PC-3 (cell line): ENCODE results near the gene B4GALT7. TPM values are rescaled to one million over a fixed set of nuclear protein-coding genes. Genes with fewer than 3 reads are reported as not detected.

Experiments
- ATAC-seq: fragments of 200-7000 bp; cut with Tn5 transposase; 2 replicates; pipeline ENCODE4 v1.9.1; 2020; ENCODE audit warnings: mild to moderate bottlenecking, moderate library complexity
- BruUV-seq: library from RNA; stranded (reverse); fragments of 400-500 nt; replicated peaks from 2 replicates; lab custom pipeline; 2021; lab: Mats Ljungman, UMichigan
- CTCF ChIA-PET: fragments of 300-600 bp; sonication (Branson Sonifier 250); formaldehyde crosslinking; loops from one replicate; lab custom pipeline; 2022; ENCODE audit warnings: antibody characterized with exemption; lab: Charles Lee
- POLR2A ChIA-PET: fragments of 300-600 bp; sonication (Branson Sonifier 250); formaldehyde crosslinking; loops from one replicate; lab custom pipeline; 2022; ENCODE audit warnings: antibody characterized with exemption; ENCODE audit not compliant: unreplicated experiment; lab: Charles Lee
- DNase-seq: peaks from one replicate; pipeline ENCODE4 v3.0.0-alpha.2; 2015
- H2AFZ ChIP-seq: fragments of 300-600 bp; sonication (generic); 2 replicates; pipeline ENCODE4 v1.6.0; 2016; ENCODE audit warnings: antibody characterized with exemption, low read length
- H3F3A ChIP-seq: fragments of 300-600 bp; sonication (generic); one replicate; pipeline ENCODE4 v1.6.0; 2017; ENCODE audit warnings: antibody characterized with exemption, low read length, control low read depth, mild to moderate bottlenecking; ENCODE audit not compliant: unreplicated experiment
- H3K27ac ChIP-seq: fragments of 300-600 bp; sonication (generic); 2 replicates; pipeline ENCODE4 v1.5.1; 2016; ENCODE audit warnings: mild to moderate bottlenecking, low read length
- H3K27me3 ChIP-seq: fragments of 300-600 bp; sonication (generic); 2 replicates; pipeline ENCODE4 v1.6.1; 2016; ENCODE audit warnings: low read length, mixed read lengths
- H3K36me3 ChIP-seq: fragments of 300-600 bp; sonication (generic); 2 replicates; pipeline ENCODE4 v1.6.1; 2016; ENCODE audit warnings: low read depth, mixed run types, low read length, mixed read lengths
- H3K4me1 ChIP-seq: fragments of 300-600 bp; sonication (generic); 2 replicates; pipeline ENCODE4 v1.5.1; 2016; ENCODE audit warnings: low read length; ENCODE audit not compliant: insufficient read depth
- H3K4me2 ChIP-seq: fragments of 300-600 bp; sonication (generic); 2 replicates; pipeline ENCODE4 v1.6.0; 2016; ENCODE audit warnings: low read length
- H3K4me3 ChIP-seq: fragments of 300-600 bp; sonication (generic); 2 replicates; pipeline ENCODE4 v1.5.1; 2016; ENCODE audit warnings: mild to moderate bottlenecking, low read length, mixed read lengths
- H3K79me2 ChIP-seq: fragments of 300-600 bp; sonication (generic); 2 replicates; pipeline ENCODE4 v1.6.1; 2017; ENCODE audit warnings: low read length, mixed read lengths
- H3K9ac ChIP-seq: fragments of 300-600 bp; sonication (generic); 2 replicates; pipeline ENCODE4 v1.6.0; 2016; ENCODE audit warnings: mild to moderate bottlenecking, low read length
- H3K9me2 ChIP-seq: fragments of 300-600 bp; sonication (generic); replicated peaks from 2 replicates; pipeline ENCODE4 v1.6.1; 2016; ENCODE audit warnings: mixed run types, low read length, mixed read lengths
- H3K9me3 ChIP-seq: fragments of 300-600 bp; sonication (generic); 2 replicates; pipeline ENCODE4 v1.6.1; 2016; ENCODE audit warnings: low read length, mixed read lengths
- H4K20me1 ChIP-seq: fragments of 300-600 bp; sonication (generic); 2 replicates; pipeline ENCODE4 v1.6.1; 2016; ENCODE audit warnings: low read length, mixed read lengths
- EZH2 ChIP-seq: fragments of 300-600 bp; sonication (generic); IDR thresholded peaks from one replicate; pipeline ENCODE4 v1.6.1; 2017; ENCODE audit warnings: antibody characterized with exemption, mild to moderate bottlenecking, low read length; ENCODE audit not compliant: unreplicated experiment
- EZH2phosphoT487 ChIP-seq: fragments of 300-600 bp; sonication (generic); IDR thresholded peaks from 2 replicates; pipeline ENCODE4 v1.6.1; 2018; ENCODE audit warnings: mild to moderate bottlenecking, antibody characterized with exemption, low read length, borderline replicate concordance
- intact Hi-C: fragments of 100-400 bp; cut with micrococcal nuclease; formaldehyde crosslinking; loops from 2 replicates; pipeline ENCODE4 v1.9.0; 2023
- total RNA-seq: library from RNA; depleted of rRNA; stranded (reverse); fragments of >200 nt; gene quantifications from 2 replicates; pipeline ENCODE4 v1.2.3, GENCODE V29; 2014
- TF ChIP-seq, protein P1 (sequence below): fragments of 300-600 bp; sonication (generic); conservative IDR thresholded peaks from 2 replicates; pipeline ENCODE4 v1.5.1; 2017; ENCODE audit warnings: antibody characterized with exemption, low read depth, mild to moderate bottlenecking, low read length

B4GALT7 gene
- total RNA-seq, 1 experiment from 2014 or later, result 33.8 TPM

- Histone ChIP-seq H3K4me1 (peaks cover 9% of the 10 kb centered on the region; the same call in 1 of the 2 replicates), H3K4me3 (peak overlapping the region; percentile 99), H3K9ac (peak overlapping the region; percentile 97), H3K27ac (peak overlapping the region; percentile 51), H3K9me3 (no peaks in the 10 kb centered on the region), H3F3A (no peaks in the 10 kb centered on the region), H3K4me2 (peak overlapping the region; percentile 100), H4K20me1 (no peaks in the 10 kb centered on the region), H3K36me3 (peaks cover 12% of the 10 kb centered on the region; the same call in 1 of the 2 replicates), H2AFZ (peak overlapping the region; percentile 91), H3K9me2 (no peaks in the 10 kb centered on the region), H3K27me3 (no peaks in the 10 kb centered on the region), H3K79me2 (peaks cover 16% of the 10 kb centered on the region)
- intact Hi-C loops, result loop anchor here (2.0 kb wide), 1 partner anchor 84 kb away; the partner anchor contains the start of gene DDX41
- peak; percentile 7; the same call in 1 of the 2 replicates for ATAC-seq
- peak; percentile 24 for DNase-seq
- ChIA-PET CTCF (no interaction called here), POLR2A (no interaction called here)
- TSS peak; percentile 33 for BruUV-seq
- TF ChIP-seq EZH2phosphoT487 (no peak), EZH2 (no peak)
- TF ChIP-seq, protein P1, sequence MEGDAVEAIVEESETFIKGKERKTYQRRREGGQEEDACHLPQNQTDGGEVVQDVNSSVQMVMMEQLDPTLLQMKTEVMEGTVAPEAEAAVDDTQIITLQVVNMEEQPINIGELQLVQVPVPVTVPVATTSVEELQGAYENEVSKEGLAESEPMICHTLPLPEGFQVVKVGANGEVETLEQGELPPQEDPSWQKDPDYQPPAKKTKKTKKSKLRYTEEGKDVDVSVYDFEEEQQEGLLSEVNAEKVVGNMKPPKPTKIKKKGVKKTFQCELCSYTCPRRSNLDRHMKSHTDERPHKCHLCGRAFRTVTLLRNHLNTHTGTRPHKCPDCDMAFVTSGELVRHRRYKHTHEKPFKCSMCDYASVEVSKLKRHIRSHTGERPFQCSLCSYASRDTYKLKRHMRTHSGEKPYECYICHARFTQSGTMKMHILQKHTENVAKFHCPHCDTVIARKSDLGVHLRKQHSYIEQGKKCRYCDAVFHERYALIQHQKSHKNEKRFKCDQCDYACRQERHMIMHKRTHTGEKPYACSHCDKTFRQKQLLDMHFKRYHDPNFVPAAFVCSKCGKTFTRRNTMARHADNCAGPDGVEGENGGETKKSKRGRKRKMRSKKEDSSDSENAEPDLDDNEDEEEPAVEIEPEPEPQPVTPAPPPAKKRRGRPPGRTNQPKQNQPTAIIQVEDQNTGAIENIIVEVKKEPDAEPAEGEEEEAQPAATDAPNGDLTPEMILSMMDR, result no peak
These were observed 631 bp downstream of the B4GALT7 start for GRCh38 chr5:177600508-177601018.

GRCh38 chr5:177601126-177601525 lies 1.2 kb downstream of the B4GALT7 start:
- H3K4me2 ChIP-seq, result peak overlapping the region; percentile 100
- H3K4me3 ChIP-seq, result peak overlapping the region; percentile 99
- ChIA-PET POLR2A (no interaction called here), CTCF (no interaction called here)
- H3K9me2 ChIP-seq, result no peaks in the 10 kb centered on the region
- H2AFZ ChIP-seq, result no peak overlapping the region
- peaks cover 16% of the 10 kb centered on the region for H3K79me2 ChIP-seq
- H3K36me3 ChIP-seq, result peaks cover 8% of the 10 kb centered on the region; the same call in 1 of the 2 replicates
- ATAC-seq (no peak), DNase-seq (no peak)
- H3F3A ChIP-seq, result no peaks in the 10 kb centered on the region
- no TSS peak for BruUV-seq
- H3K9me3 ChIP-seq, result no peaks in the 10 kb centered on the region
- H3K27me3 ChIP-seq, result no peaks in the 10 kb centered on the region
- H4K20me1 ChIP-seq, result no peaks in the 10 kb centered on the region
- TF ChIP-seq, protein P1, result no peak
- TF ChIP-seq EZH2phosphoT487 (no peak), EZH2 (no peak)
- intact Hi-C loops, result loop anchor here (2.0 kb wide), 1 partner anchor 84 kb away; the partner anchor contains the start of gene DDX41
- peaks cover 9% of the 10 kb centered on the region; the same call in 1 of the 2 replicates for H3K4me1 ChIP-seq
- no peak overlapping the region; the same call in 1 of the 2 replicates for H3K9ac ChIP-seq
- no peak overlapping the region for H3K27ac ChIP-seq
